ENCODE measurements around the gene MPRIP. TPM values are rescaled to one million over a fixed set of nuclear protein-coding genes. Genes with fewer than 3 reads are reported as not detected.
"Not testable (repeated sequence)": the region's sequence is repeated elsewhere in the genome, so short reads cannot be mapped to it uniquely, and the experiment has no call there.

MPRIP gene, protein sequence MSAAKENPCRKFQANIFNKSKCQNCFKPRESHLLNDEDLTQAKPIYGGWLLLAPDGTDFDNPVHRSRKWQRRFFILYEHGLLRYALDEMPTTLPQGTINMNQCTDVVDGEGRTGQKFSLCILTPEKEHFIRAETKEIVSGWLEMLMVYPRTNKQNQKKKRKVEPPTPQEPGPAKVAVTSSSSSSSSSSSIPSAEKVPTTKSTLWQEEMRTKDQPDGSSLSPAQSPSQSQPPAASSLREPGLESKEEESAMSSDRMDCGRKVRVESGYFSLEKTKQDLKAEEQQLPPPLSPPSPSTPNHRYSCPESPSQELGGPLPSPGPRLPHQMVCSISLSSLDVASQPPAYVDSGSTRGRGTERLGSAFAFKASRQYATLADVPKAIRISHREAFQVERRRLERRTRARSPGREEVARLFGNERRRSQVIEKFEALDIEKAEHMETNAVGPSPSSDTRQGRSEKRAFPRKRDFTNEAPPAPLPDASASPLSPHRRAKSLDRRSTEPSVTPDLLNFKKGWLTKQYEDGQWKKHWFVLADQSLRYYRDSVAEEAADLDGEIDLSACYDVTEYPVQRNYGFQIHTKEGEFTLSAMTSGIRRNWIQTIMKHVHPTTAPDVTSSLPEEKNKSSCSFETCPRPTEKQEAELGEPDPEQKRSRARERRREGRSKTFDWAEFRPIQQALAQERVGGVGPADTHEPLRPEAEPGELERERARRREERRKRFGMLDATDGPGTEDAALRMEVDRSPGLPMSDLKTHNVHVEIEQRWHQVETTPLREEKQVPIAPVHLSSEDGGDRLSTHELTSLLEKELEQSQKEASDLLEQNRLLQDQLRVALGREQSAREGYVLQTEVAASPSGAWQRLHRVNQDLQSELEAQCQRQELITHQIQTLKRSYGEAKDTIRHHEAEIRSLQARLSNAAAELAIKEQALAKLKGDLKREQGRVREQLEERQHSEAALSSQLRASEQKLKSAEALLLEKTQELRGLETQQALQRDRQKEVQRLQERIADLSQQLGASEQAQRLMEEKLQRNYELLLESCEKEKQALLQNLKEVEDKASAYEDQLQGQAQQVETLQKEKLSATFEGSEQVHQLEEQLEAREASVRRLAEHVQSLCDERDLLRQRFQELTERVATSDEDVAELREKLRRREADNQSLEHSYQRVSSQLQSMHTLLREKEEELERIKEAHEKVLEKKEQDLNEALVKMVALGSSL (N-terminal part only)
- 224 to 228 TPM (median 225 TPM) in 3 replicates for total RNA-seq

DNA sequence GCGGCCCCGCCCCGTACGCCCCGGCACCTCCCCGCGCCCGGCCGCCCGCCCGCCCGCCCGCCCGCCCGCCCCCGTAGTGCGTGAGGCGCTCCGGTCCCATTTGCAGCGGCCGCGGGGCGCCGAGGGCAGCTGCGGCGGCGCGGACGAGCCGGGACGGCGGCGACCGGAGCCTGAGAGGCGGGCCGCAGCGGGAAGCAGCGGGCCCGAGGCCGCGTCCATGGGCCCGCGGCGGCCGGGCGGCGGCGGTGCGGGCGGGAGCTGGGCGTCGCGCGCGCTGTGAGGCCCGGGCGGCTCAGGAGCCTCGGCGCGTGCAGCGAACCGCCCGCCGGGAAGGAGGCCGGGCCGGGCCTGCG lies at the start of gene MPRIP:
Gene MPRIP, plus strand, starts transcription at position 74 of the 353 bp plus-strand sequence. CDS start 392 bp downstream, outside the sequence.
- Mint-ChIP-seq H3K9me3 (peaks cover 4% of the 10 kb centered on the region), H3K27me3 (ENCODE audit: low read depth) (no peaks in the 10 kb centered on the region), H3K27ac (peak within 1 kb of the TSS; percentile 97), H3K4me1 (peaks cover 40% of the 10 kb centered on the region), H3K36me3 (peaks cover 5% of the 10 kb centered on the region), H3K4me3 (peak within 1 kb of the TSS; percentile 94)
- DNase-seq (ENCODE audit: low spot score in 2 of 2, unreplicated experiment in 2 of 2), result no peak
- TF ChIP-seq, protein P1, sequence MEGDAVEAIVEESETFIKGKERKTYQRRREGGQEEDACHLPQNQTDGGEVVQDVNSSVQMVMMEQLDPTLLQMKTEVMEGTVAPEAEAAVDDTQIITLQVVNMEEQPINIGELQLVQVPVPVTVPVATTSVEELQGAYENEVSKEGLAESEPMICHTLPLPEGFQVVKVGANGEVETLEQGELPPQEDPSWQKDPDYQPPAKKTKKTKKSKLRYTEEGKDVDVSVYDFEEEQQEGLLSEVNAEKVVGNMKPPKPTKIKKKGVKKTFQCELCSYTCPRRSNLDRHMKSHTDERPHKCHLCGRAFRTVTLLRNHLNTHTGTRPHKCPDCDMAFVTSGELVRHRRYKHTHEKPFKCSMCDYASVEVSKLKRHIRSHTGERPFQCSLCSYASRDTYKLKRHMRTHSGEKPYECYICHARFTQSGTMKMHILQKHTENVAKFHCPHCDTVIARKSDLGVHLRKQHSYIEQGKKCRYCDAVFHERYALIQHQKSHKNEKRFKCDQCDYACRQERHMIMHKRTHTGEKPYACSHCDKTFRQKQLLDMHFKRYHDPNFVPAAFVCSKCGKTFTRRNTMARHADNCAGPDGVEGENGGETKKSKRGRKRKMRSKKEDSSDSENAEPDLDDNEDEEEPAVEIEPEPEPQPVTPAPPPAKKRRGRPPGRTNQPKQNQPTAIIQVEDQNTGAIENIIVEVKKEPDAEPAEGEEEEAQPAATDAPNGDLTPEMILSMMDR (IDR thresholded peaks at IDR 0.05; ENCODE audit: unreplicated experiment), result no peak

DNA sequence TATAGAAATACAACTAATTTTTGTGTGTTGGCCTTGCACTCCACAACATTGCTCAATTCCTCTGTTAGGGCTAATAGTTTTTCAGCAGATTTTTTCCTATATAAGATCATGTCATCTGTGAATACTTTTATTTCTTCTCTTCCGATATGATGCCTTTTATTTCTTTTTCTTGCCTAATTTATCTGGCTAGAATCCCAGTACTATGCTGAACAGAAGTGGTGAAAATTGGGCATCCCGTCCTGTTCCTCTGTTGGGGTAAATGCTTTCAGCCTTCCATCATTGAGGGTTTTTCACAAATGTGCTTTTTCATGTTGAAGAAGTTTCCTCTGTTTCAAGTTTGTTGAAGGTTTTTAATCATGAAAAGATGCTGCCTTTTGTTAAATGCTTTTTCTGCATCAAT lies 47.6 kb upstream of the MPRIP start:
- TF ChIP-seq, protein P1 (IDR thresholded peaks at IDR 0.05; ENCODE audit: unreplicated experiment), result no peak
- Mint-ChIP-seq H3K27me3 (ENCODE audit: low read depth) (no peaks in the 10 kb centered on the region), H3K27ac (peak overlapping the region; percentile 60)

DNA sequence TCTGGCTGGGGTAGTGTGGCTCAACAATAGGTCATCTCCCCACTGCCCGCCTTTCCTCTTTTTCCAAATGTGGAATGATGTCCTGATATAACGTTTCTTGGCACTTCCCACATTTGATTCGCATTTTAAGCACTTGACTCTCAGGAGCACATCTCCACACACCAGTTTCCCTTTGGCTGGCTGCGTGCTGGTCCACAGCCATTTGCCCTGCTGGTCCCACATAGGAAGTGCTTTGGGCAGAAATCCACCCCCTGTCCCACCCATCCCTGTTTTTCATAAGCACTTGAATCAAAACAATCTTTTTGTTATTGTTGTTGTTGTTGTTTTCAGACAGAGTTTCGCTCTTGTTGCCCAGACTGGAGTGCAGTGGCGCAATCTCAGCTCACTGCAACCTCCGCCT lies 46.3 kb upstream of the MPRIP start:
- DNase-seq (ENCODE audit: low spot score in 2 of 2, unreplicated experiment in 2 of 2), result no peak
- H3K9me3 Mint-ChIP-seq, result peaks cover 11% of the 10 kb centered on the region
- H3K36me3 Mint-ChIP-seq, result peaks cover 2% of the 10 kb centered on the region
- H3K27me3 Mint-ChIP-seq (ENCODE audit: low read depth), result no peaks in the 10 kb centered on the region
- TF ChIP-seq, protein P1 (IDR thresholded peaks at IDR 0.05; ENCODE audit: unreplicated experiment), result no peak
- peaks cover 2% of the 10 kb centered on the region for H3K4me1 Mint-ChIP-seq
- H3K27ac Mint-ChIP-seq, result no peak overlapping the region
- no peak overlapping the region for H3K4me3 Mint-ChIP-seq

More for the DNA sequence above, 47.6 kb upstream of the MPRIP start:
- no peak for DNase-seq (ENCODE audit: low spot score in 2 of 2, unreplicated experiment in 2 of 2)
- H3K9me3 Mint-ChIP-seq, result peaks cover 11% of the 10 kb centered on the region
- no peak overlapping the region for H3K4me3 Mint-ChIP-seq
- peaks cover 2% of the 10 kb centered on the region for H3K4me1 Mint-ChIP-seq
- H3K36me3 Mint-ChIP-seq, result peaks cover 2% of the 10 kb centered on the region

DNA sequence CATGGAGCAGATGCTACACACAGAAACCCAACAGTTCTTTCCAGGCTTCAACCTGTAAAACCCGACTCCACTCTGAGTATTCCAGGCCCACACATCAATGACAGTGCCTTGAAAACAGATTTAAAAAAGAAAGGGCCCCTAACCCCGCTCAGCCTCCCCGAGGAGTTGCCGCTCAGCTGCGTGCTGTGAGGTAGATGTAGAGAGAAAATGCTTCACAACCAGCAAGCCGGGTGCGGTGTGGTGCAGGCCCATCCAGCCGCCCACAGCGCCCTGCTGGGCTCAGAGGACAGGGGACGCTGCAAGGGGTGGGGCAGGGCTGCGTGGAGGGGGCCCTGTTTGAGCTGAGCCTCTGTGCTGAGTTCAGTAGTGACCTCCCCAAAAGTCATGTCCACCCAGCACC lies 45.5 kb upstream of the MPRIP start:
- not testable (repeated sequence) for H3K36me3 Mint-ChIP-seq; H3K27me3 Mint-ChIP-seq (ENCODE audit: low read depth); H3K27ac Mint-ChIP-seq; H3K4me1 Mint-ChIP-seq; DNase-seq (ENCODE audit: low spot score in 2 of 2, unreplicated experiment in 2 of 2); H3K4me3 Mint-ChIP-seq
- peaks cover 11% of the 10 kb centered on the region for H3K9me3 Mint-ChIP-seq

DNA sequence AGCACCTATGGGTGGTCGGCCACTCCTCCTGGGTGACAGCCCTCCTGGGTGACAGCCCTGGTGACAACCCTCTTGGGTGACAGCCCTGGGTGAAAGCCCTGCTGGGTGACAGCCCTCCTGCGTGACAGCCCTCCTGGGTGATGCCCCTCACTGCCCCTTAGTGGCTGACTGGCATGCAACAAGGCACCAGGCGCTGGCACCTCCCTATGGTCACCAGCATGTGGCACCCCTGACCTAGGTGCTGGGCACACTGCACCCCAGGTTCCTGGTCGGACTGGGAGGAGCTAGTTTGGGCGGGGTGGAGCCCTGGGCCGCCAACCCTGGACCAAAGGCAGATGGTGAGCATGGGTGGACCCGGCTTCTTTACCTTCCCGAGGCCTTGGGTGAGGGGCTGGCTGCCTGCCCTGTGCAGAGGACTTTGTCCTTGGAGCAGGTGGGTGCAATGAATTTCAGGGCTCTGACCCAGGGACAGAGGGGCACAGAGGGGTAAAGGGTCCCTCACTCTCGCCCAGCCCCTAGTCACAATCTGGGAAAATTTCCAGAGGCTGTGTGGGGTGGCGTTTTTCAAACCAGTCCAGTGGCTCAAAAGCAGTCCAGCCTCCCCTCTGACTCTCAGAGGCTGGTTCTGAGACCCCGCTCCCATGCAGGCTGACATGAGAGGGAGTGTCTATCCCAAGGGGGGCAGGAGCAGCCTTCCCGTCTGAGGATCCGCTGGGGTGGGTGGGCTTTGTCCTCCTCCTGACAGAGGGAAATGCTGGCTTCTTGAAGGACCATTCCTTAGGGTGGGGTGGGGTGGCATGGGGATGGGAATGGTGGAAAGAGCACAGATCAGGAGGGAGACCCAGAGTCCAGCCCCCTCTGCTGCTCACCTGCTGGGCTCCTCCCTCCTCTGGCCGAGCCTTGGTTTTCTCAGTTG lies 44.5 kb upstream of the MPRIP start:
- Mint-ChIP-seq H3K4me1 (peaks cover 4% of the 10 kb centered on the region), H3K27ac (no peak overlapping the region), H3K36me3 (peaks cover 2% of the 10 kb centered on the region), H3K9me3 (peaks cover 11% of the 10 kb centered on the region), H3K27me3 (ENCODE audit: low read depth) (no peaks in the 10 kb centered on the region), H3K4me3 (no peak overlapping the region)
- TF ChIP-seq, protein P1 (IDR thresholded peaks at IDR 0.05; ENCODE audit: unreplicated experiment), result no peak
- no peak for DNase-seq (ENCODE audit: low spot score in 2 of 2, unreplicated experiment in 2 of 2)

Measured in mesothelial cell of epicardium (in vitro differentiated cells).